ENCODE measurements around the gene PTPRN2. TPM values are rescaled to one million over a fixed set of nuclear protein-coding genes. Genes with fewer than 3 reads are reported as not detected.
A peak's percentile ranks its signal among the peaks of the same experiment; 100 is the strongest.

The PTPRN2 gene
- total RNA-seq, 8 experiments from 2014 or later = 0.10 to 19.7 (median 10.8) TPM; not detected in 1

GRCh38 chr7:157579425-157579824, 1008.2 kb downstream of the PTPRN2 start:
- no peak overlapping the region for H3K27ac ChIP-seq
- WGBS, 10 experiments = 2 to 100% (median 77%) methylated on average over 1 to 15 of the region's 16 CpGs; no CpG with 5 or more reads in 2 of the 10 experiments
- H3K4me1 ChIP-seq (replicated peaks in 1 of 2) = peaks cover 0 to 47% of the 10 kb centered on the region in 2 donors
- ATAC-seq (replicated peaks in 6 of 8) = no peak
- H3K4me3 ChIP-seq = no peak overlapping the region
- in situ Hi-C loops (cut with MboI; ENCODE audit: low pct_unique_long_range_greater_than_20kb in 2 of 9, low sequenced_read_pairs in 9 of 9, unreplicated experiment in 9 of 9) = no loop called here

- WGBS, 10 experiments = 0 to 100% (median 87%) methylated on average over 1 to 11 of the region's 31 CpGs; no CpG with 5 or more reads in 4 of the 10 experiments
- peaks cover 0 to 53% of the 10 kb centered on the region in 2 donors for H3K4me1 ChIP-seq (replicated peaks in 1 of 2)
- H3K4me3 ChIP-seq = no peak overlapping the region
- no peak overlapping the region for H3K27ac ChIP-seq
- no peak for ATAC-seq (replicated peaks in 6 of 8)
- in situ Hi-C loops (cut with MboI; ENCODE audit: low pct_unique_long_range_greater_than_20kb in 2 of 9, low sequenced_read_pairs in 9 of 9, unreplicated experiment in 9 of 9) = no loop called here
Measured at GRCh38 chr7:157577796-157578339, 1009.8 kb downstream of the PTPRN2 start.

DNA sequence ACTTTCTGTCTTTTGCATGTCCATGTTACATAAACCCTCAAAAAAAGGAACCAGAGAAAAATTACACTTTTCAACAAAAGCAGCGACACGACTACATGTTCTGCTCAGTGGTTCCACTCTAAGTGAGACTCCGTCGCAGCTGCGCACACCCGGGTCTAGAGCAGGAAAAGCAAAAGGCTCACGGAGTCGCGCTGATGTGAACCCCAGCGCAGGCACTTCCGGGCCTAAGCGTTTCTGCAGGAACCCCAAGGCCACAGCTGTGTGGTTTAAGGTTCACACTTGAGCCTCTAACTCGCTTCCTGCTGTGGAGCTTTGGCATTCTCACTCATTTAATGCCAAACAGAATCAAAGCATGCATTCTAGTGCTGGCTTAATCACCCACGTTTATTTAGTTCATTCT, 1010.6 kb downstream of the PTPRN2 start:
- in situ Hi-C loops (cut with MboI; ENCODE audit: low pct_unique_long_range_greater_than_20kb in 2 of 9, low sequenced_read_pairs in 9 of 9, unreplicated experiment in 9 of 9) = no loop called here
- 0 to 96% (median 81%) methylated on average over 1 to 13 of the region's 14 CpGs; no CpG with 5 or more reads in 5 of the 10 experiments for WGBS, 10 experiments

DNA sequence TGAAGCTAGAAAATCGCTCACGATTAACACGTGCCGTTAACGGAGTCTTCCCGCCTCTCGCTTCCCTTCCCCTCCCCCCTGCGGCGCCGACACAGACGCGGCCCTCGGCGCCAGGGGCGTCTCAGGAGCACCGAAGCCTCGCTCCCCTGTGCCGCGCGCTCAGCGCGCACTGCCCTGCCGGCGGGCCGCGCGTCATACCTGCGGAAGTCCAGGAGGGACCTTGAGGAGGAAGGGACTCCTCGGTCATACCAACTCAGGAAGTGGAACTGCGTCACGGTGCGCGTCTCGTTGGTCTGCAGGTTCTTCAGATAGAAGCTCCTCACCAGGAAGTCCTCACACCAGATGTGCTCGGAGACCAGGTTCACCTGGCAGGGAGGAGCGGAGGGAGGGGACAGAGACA, 1011.2 kb downstream of the PTPRN2 start:
- Histone ChIP-seq H3K4me1 (replicated peaks in 1 of 2) (peaks cover 0 to 51% of the 10 kb centered on the region in 2 donors), H3K4me3 (no peak overlapping the region), H3K27ac (no peak overlapping the region)
- whole genome bisulfite sequencing, 10 experiments = 24 to 99% (median 72%) methylated on average over 5 to 15 of the region's 36 CpGs; no CpG with 5 or more reads in 5 of the 10 experiments
- ATAC-seq (replicated peaks in 6 of 8) = no peak
- in situ Hi-C loops (cut with MboI; ENCODE audit: low pct_unique_long_range_greater_than_20kb in 2 of 9, low sequenced_read_pairs in 9 of 9, unreplicated experiment in 9 of 9) = no loop called here

More for the DNA sequence above, 1010.6 kb downstream of the PTPRN2 start:
- H3K4me3 ChIP-seq = no peak overlapping the region
- no peak for ATAC-seq (replicated peaks in 6 of 8)
- H3K4me1 ChIP-seq (replicated peaks in 1 of 2) = peaks cover 0 to 52% of the 10 kb centered on the region in 2 donors
- no peak overlapping the region for H3K27ac ChIP-seq

DNA sequence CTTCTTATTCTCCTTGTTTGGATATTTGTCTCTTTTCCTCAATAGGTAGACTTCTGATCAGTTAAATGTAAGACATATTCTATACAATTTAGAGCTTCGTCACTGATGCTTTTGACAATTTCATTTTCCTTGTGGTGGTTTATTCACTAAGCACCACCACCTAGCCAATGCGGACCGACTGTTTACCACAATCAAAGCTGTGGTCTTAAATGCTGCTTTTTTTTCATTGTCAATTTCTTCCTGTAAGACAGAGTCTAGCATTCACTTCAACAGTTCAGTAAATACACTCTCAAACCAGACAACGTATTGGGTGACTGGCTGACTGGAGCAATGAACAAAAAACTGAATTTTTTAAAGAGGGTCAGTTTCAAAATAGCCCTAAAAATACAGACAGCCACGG, 1011.8 kb downstream of the PTPRN2 start:
- Histone ChIP-seq H3K4me1 (replicated peaks in 1 of 2) (peaks cover 0 to 51% of the 10 kb centered on the region in 2 donors), H3K27ac (no peak overlapping the region), H3K4me3 (no peak overlapping the region)
- no peak for ATAC-seq (replicated peaks in 6 of 8)
- in situ Hi-C loops (cut with MboI; ENCODE audit: low pct_unique_long_range_greater_than_20kb in 2 of 9, low sequenced_read_pairs in 9 of 9, unreplicated experiment in 9 of 9) = no loop called here
- WGBS, 10 experiments = 3 to 100% (median 65%) methylated on average over 1 to 5 of the region's 5 CpGs; no CpG with 5 or more reads in 1 of the 10 experiments

GRCh38 chr7:157574914-157575586, 1012.6 kb downstream of the PTPRN2 start:
- in situ Hi-C loops (cut with MboI; ENCODE audit: low pct_unique_long_range_greater_than_20kb in 2 of 9, low sequenced_read_pairs in 9 of 9, unreplicated experiment in 9 of 9) = no loop called here
- Histone ChIP-seq H3K4me1 (replicated peaks in 1 of 2) (peaks cover 0 to 52% of the 10 kb centered on the region in 2 donors), H3K4me3 (no peak overlapping the region), H3K27ac (peak overlapping the region in 1 of 2 donors; percentile 70)
- ATAC-seq (replicated peaks in 6 of 8) = peak in 3 of 8 experiments; percentile 75 to 82 (median 78)
- 30 to 81% (median 59%) methylated on average over 2 to 15 of the region's 15 CpGs; no CpG with 5 or more reads in 1 of the 10 experiments for WGBS, 10 experiments

DNA sequence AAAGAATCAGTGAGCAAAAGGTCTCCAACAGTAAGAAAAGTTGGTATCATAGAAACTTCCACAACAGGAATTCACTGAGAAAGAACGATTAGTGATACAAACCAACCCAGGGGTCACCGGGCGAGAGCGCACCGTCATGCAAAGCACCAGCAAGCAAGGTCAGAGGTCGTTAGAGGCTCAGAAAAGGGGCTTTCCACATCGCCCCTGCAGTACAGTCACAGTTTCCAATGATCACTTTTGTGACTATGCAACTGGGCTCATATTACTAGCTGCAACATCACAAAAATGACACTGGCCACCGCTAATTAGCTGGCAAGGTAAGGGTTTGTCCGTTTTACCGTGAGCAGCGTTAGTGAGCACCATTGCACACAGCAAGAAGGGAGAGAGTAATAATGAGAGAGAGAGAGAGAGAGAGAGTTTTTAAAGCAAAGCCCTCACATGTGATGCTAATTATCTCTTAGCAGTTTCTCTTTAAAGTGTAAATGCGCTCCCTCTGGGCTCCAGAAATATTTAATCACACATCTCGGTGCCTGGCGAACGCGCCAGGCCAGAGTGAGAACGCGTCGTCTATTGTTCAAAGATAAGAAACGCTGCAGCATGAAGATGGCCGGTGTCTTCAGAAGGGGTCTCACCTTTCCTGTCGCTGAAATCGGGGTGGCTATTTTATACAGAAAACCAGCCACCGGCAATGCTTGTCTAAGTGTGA, 1013.4 kb downstream of the PTPRN2 start:
- Histone ChIP-seq H3K4me1 (replicated peaks in 1 of 2) (peaks cover 3 to 52% of the 10 kb centered on the region in 2 donors), H3K4me3 (no peak overlapping the region), H3K27ac (peak overlapping the region in 1 of 2 donors; percentile 70)
- WGBS, 10 experiments = 9 to 84% (median 48%) methylated on average over 1 to 23 of the region's 24 CpGs; no CpG with 5 or more reads in 1 of the 10 experiments
- peak in 3 of 8 experiments; percentile 50 to 61 (median 53) for ATAC-seq (replicated peaks in 6 of 8)
- in situ Hi-C loops (cut with MboI; ENCODE audit: low pct_unique_long_range_greater_than_20kb in 2 of 9, low sequenced_read_pairs in 9 of 9, unreplicated experiment in 9 of 9) = no loop called here

DNA sequence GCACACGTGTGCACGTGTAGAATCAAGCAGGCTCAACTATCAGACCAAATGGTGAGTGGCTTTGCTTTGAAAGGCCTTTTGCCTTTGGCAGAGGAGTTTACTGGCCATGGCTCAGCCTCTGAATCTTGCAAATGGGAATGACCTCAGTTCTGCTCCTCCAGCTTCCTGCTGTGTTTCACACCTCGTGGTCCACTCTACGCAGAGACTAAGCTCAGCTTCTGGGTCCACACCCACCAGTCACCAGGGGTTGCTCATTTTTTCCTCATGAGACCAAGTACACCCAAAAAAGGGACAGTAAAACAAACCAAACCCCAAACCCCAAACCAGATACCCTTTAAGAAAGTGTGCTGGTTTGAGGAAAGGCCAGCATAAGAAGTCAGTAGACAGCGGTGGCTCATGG, 1014.4 kb downstream of the PTPRN2 start:
- no peak overlapping the region for H3K4me3 ChIP-seq
- in situ Hi-C loops (cut with MboI; ENCODE audit: low pct_unique_long_range_greater_than_20kb in 2 of 9, low sequenced_read_pairs in 9 of 9, unreplicated experiment in 9 of 9) = no loop called here
- H3K4me1 ChIP-seq (replicated peaks in 1 of 2) = peaks cover 9 to 48% of the 10 kb centered on the region in 2 donors
- WGBS, 10 experiments = 43 to 100% (median 82%) methylated on average over 1 to 4 of the region's 5 CpGs; no CpG with 5 or more reads in 4 of the 10 experiments
- no peak for ATAC-seq (replicated peaks in 6 of 8)
- no peak overlapping the region for H3K27ac ChIP-seq

DNA sequence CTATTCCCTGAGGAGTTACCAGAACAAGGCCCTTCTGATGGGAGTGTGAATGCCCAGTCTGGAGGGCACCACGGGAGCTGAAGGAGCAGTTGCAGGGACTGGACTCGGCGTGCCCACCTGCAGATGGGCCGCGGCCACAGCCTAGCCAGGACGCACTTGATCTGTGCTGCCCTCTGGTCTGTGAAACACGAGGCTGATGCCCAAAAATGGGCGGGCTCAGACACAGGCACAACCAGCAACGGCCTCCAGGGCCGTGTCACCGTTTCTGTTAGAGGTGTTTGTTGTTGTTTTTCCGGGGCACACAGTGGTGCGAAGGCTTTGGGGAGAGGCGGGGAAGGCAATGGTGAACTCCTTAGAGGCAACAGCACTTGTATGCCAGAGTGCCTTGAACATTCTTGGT, 1015.0 kb downstream of the PTPRN2 start:
- Histone ChIP-seq H3K4me1 (replicated peaks in 1 of 2) (peaks cover 14 to 48% of the 10 kb centered on the region in 2 donors), H3K4me3 (no peak overlapping the region), H3K27ac (no peak overlapping the region)
- in situ Hi-C loops (cut with MboI; ENCODE audit: low pct_unique_long_range_greater_than_20kb in 2 of 9, low sequenced_read_pairs in 9 of 9, unreplicated experiment in 9 of 9) = no loop called here
- no peak for ATAC-seq (replicated peaks in 6 of 8)
- 70 to 100% (median 80%) methylated on average over 1 to 5 of the region's 14 CpGs; no CpG with 5 or more reads in 4 of the 10 experiments for WGBS, 10 experiments

DNA sequence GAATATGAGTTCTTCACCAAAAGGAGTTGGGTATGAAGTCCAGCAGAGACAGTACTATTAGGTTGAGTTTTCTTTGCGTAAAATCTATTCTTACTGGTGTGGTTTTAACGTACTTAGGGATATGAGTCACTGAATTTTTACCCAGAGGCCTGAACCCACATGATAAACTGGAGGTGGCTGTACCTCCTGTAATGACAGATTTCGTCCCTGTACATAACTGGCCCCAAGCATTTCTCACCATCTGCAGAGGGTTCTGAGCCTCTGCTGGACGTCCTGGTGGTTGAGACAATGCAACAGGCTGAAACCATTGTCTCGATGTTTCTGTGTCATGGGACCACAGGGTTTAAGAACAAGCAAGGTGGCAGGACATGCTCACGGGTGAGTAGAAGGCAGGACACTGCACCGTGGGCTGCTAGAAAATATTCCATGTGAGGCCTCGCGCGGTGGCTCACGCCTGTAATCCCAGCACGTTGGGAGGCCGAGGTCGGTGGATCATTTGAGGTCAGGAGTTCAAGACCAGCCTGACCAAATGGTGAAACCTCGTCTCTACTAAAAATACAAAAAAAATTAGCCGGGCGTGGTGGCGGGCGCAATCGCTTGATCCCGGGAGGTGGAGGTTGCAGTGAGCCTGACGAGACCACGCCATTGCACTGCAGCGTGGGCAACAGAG, 1017.0 kb downstream of the PTPRN2 start:
- in situ Hi-C loops (cut with MboI; ENCODE audit: low pct_unique_long_range_greater_than_20kb in 2 of 9, low sequenced_read_pairs in 9 of 9, unreplicated experiment in 9 of 9) = no loop called here
- no peak overlapping the region for H3K4me3 ChIP-seq
- ATAC-seq (replicated peaks in 6 of 8) = no peak
- WGBS, 10 experiments = 23 to 100% (median 66%) methylated on average over 1 to 24 of the region's 24 CpGs
- H3K4me1 ChIP-seq (replicated peaks in 1 of 2) = peaks cover 21 to 64% of the 10 kb centered on the region in 2 donors
- H3K27ac ChIP-seq = no peak overlapping the region

GRCh38 chr7:157569967-157570366, 1017.7 kb downstream of the PTPRN2 start:
- in situ Hi-C loops (cut with MboI; ENCODE audit: low pct_unique_long_range_greater_than_20kb in 2 of 9, low sequenced_read_pairs in 9 of 9, unreplicated experiment in 9 of 9) = no loop called here
- Histone ChIP-seq H3K4me1 (replicated peaks in 1 of 2) (peaks cover 21 to 57% of the 10 kb centered on the region in 2 donors), H3K4me3 (no peak overlapping the region), H3K27ac (peak overlapping the region in 1 of 2 donors; percentile 94)
- no peak for ATAC-seq (replicated peaks in 6 of 8)
- 0 to 86% (median 71%) methylated on average over 1 to 8 of the region's 8 CpGs; no CpG with 5 or more reads in 3 of the 10 experiments for WGBS, 10 experiments

GRCh38 chr7:157568770-157569584, 1018.6 kb downstream of the PTPRN2 start:
- WGBS, 10 experiments = 0 to 35% (median 5%) methylated on average over 1 to 15 of the region's 35 CpGs; no CpG with 5 or more reads in 2 of the 10 experiments
- H3K4me1 ChIP-seq (replicated peaks in 1 of 2) = peaks cover 21 to 47% of the 10 kb centered on the region in 2 donors
- peak in 7 of 8 experiments; percentile 37 to 88 (median 85) for ATAC-seq (replicated peaks in 6 of 8)
- peak overlapping the region; percentile 11 to 39 (median 24) for H3K4me3 ChIP-seq
- in situ Hi-C loops (cut with MboI; ENCODE audit: low pct_unique_long_range_greater_than_20kb in 2 of 9, low sequenced_read_pairs in 9 of 9, unreplicated experiment in 9 of 9) = no loop called here
- peak overlapping the region; percentile 64 to 94 for H3K27ac ChIP-seq
